Endothelial cell of umbilical vein (primary cell): ENCODE measurements around the gene DMXL1. TPM values are rescaled to one million over a fixed set of nuclear protein-coding genes. Genes with fewer than 3 reads are reported as not detected.

Experiments
- BruUV-seq: library from RNA; stranded (reverse); fragments of 400-500 nt; replicated peaks from 2 replicates; lab custom pipeline; 2021; lab: Mats Ljungman, UMichigan
- CTCF ChIA-PET: fragments of 300-600, 350-600 bp; sonication (Branson Sonifier 250); formaldehyde crosslinking; loops from one replicate; lab custom pipeline; 2021; ENCODE audit warnings: antibody characterized with exemption, inconsistent platforms; lab: Charles Lee
- POLR2A ChIA-PET: fragments of 300-600, 350-600 bp; sonication (Branson Sonifier 250); formaldehyde crosslinking; loops from one replicate; lab custom pipeline; 2021; ENCODE audit warnings: antibody characterized with exemption, inconsistent platforms; lab: Charles Lee
- DNase-seq: peaks from one replicate; pipeline ENCODE4 v3.0.0-alpha.2; 2011; ENCODE audit warnings: low read depth, low spot score
- FAIRE-seq: peaks from 2 replicates; lab custom pipeline; 2011; peaks lifted over from hg19 to GRCh38; lab: Jason Lieb, UNC
- H2AFZ ChIP-seq: 2 replicates; pipeline ENCODE4 v1.6.0; 2012; ENCODE audit warnings: low read depth, low read length, control low read depth, inconsistent platforms
- H3K27ac ChIP-seq: 2 replicates; pipeline ENCODE4 v1.5.1; 2011; ENCODE audit warnings: low read depth, mild to moderate bottlenecking, control low read depth, low read length, moderate library complexity; ENCODE audit not compliant: insufficient read depth
- H3K27me3 ChIP-seq, 2 experiments: 2 replicates each; pipeline versions ENCODE4 v1.6.0 to v1.6.1; 2011; ENCODE audit warnings: low read length in 2 of 2, mixed read lengths in 1 of 2; ENCODE audit not compliant: control insufficient read depth in 2 of 2, insufficient read depth in 2 of 2
- H3K36me3 ChIP-seq, 2 experiments: 2 replicates in 1 of 2; 3 replicates in 1 of 2; pipeline ENCODE4 v1.5.1; 2011; ENCODE audit warnings: low read length in 2 of 2, mild to moderate bottlenecking in 1 of 2, moderate library complexity in 1 of 2; ENCODE audit not compliant: control insufficient read depth in 2 of 2, insufficient read depth in 2 of 2; ENCODE audit errors: extremely low read depth in 1 of 2
- H3K4me1 ChIP-seq: 3 replicates; pipeline ENCODE4 v1.5.1; 2011; ENCODE audit warnings: mild to moderate bottlenecking, low read length; ENCODE audit not compliant: control insufficient read depth, insufficient read depth; ENCODE audit errors: extremely low read depth
- H3K4me2 ChIP-seq: 2 replicates; pipeline ENCODE4 v1.6.1; 2011; ENCODE audit warnings: low read length, control low read depth, mixed read lengths; ENCODE audit not compliant: insufficient read depth
- H3K4me3 ChIP-seq, 3 experiments: fragments of 200-600 bp in 1 of 3; sonication (generic), shearing (Covaris generic) in 1 of 3; replicated peaks in 1 of 3; 2 replicates each; pipeline ENCODE4 v1.5.1; 2011 to 2016; ENCODE audit warnings: control low read depth in 3 of 3, low read length in 3 of 3, mild to moderate bottlenecking in 2 of 3, inconsistent platforms in 1 of 3, low read depth in 1 of 3, moderate library complexity in 1 of 3; ENCODE audit not compliant: insufficient read depth in 1 of 3
- H3K79me2 ChIP-seq: 2 replicates; pipeline ENCODE4 v1.6.0; 2012; ENCODE audit warnings: low read length, inconsistent platforms; ENCODE audit not compliant: control insufficient read depth, insufficient read depth
- H3K9ac ChIP-seq: replicated peaks from 2 replicates; pipeline ENCODE3; 2011; ENCODE audit warnings: low read length, control low read depth; ENCODE audit not compliant: insufficient read depth; ENCODE audit errors: extremely low read depth
- H3K9me1 ChIP-seq: replicated peaks from 3 replicates; pipeline ENCODE4 v1.6.0; 2011; ENCODE audit warnings: mild to moderate bottlenecking, low read length; ENCODE audit not compliant: control insufficient read depth, insufficient read depth; ENCODE audit errors: extremely low read depth
- H3K9me3 ChIP-seq: replicated peaks from 2 replicates; pipeline ENCODE4 v1.5.1; 2012; ENCODE audit warnings: low read length, inconsistent platforms; ENCODE audit not compliant: control insufficient read depth, insufficient read depth
- H4K20me1 ChIP-seq: replicated peaks from 2 replicates; pipeline ENCODE3; 2011; ENCODE audit warnings: mild to moderate bottlenecking, low read length; ENCODE audit not compliant: control insufficient read depth, insufficient read depth; ENCODE audit errors: extremely low read depth
- EZH2 ChIP-seq: IDR thresholded peaks from 2 replicates; pipeline ENCODE4 v1.6.1; 2012; ENCODE audit warnings: borderline replicate concordance, low read depth, mild to moderate bottlenecking, moderate library complexity, low read length, inconsistent platforms; ENCODE audit not compliant: severe bottlenecking
- FOS ChIP-seq: IDR thresholded peaks from 2 replicates; pipeline ENCODE4 v1.6.1; 2011; ENCODE audit warnings: mild to moderate bottlenecking, low read length, moderate library complexity, borderline replicate concordance; ENCODE audit not compliant: insufficient read depth
- GATA2 ChIP-seq: IDR thresholded peaks from 2 replicates; pipeline ENCODE4 v1.7.0; 2011; ENCODE audit warnings: low read depth, mild to moderate bottlenecking, moderate library complexity, mixed read lengths, low read length; ENCODE audit not compliant: insufficient read length, insufficient read depth
- JUN ChIP-seq: IDR thresholded peaks from 2 replicates; pipeline ENCODE4 v1.6.1; 2011; ENCODE audit warnings: borderline replicate concordance, low read depth; ENCODE audit not compliant: insufficient read length, insufficient read depth
- MYC ChIP-seq: IDR thresholded peaks from one replicate; pipeline ENCODE4 v1.6.1; 2011; ENCODE audit warnings: mild to moderate bottlenecking, low read depth, low read length
- POLR2A ChIP-seq: IDR thresholded peaks from 2 replicates; pipeline ENCODE4 v1.6.1; 2012; ENCODE audit warnings: low read depth, mild to moderate bottlenecking, control low read depth, low read length
- POLR2AphosphoS5 ChIP-seq: IDR thresholded peaks from 2 replicates; pipeline ENCODE4 v1.6.1; 2012; ENCODE audit warnings: low read depth, mild to moderate bottlenecking, control low read depth, low read length, moderate library complexity; ENCODE audit not compliant: insufficient read depth
- dilution Hi-C: fragments of 300-500 bp; cut with MboI; formaldehyde crosslinking; loops from one replicate; pipeline ENCODE4 v1.15.0; 2019; ENCODE audit warnings: low sequenced_read_pairs; ENCODE audit not compliant: extremely low pct_ligation_motif_present
- intact Hi-C: fragments of 100-400 bp; cut with micrococcal nuclease; formaldehyde crosslinking; loops from one replicate; pipeline ENCODE4 v1.10.0; 2022
- polyA plus RNA-seq, 4 experiments: library from polyadenylated mRNA; depleted of rRNA in 3 of 4; stranded (reverse) in 3 of 4; unstranded in 1 of 4; fragments of >200 nt; gene quantifications; 2 replicates each; pipeline versions ENCODE4 v1.2.1 to v1.2.3, GENCODE V29; 2011 to 2012; ENCODE audit warnings: missing spikeins in 1 of 4
- total RNA-seq: library from RNA; stranded (reverse); gene quantifications from 2 replicates; pipeline ENCODE4 v1.2.3, GENCODE V29; 2021
- TF ChIP-seq, protein P1 (sequence below), 2 donors: IDR thresholded peaks; 1 replicate in 1 of 2; 2 replicates in 1 of 2; pipeline ENCODE4 v1.5.1; 2011; ENCODE audit warnings: low read length in 2 of 2, mild to moderate bottlenecking in 2 of 2, moderate library complexity in 2 of 2, control low read depth in 1 of 2, inconsistent platforms in 1 of 2, low read depth in 1 of 2; ENCODE audit not compliant: insufficient read depth in 1 of 2; ENCODE audit errors: extremely low read depth in 1 of 2
- TF ChIP-seq, protein P2 (sequence below): IDR thresholded peaks from 2 replicates; pipeline ENCODE4 v1.6.1; 2011; ENCODE audit not compliant: insufficient read depth, insufficient read length

DMXL1 gene
- total and polyA plus RNA-seq, 2 donors (not counting 3 experiments of a cell fraction or from before 2014, with no cell fraction given) = 5.4 to 24.7 TPM

DNA sequence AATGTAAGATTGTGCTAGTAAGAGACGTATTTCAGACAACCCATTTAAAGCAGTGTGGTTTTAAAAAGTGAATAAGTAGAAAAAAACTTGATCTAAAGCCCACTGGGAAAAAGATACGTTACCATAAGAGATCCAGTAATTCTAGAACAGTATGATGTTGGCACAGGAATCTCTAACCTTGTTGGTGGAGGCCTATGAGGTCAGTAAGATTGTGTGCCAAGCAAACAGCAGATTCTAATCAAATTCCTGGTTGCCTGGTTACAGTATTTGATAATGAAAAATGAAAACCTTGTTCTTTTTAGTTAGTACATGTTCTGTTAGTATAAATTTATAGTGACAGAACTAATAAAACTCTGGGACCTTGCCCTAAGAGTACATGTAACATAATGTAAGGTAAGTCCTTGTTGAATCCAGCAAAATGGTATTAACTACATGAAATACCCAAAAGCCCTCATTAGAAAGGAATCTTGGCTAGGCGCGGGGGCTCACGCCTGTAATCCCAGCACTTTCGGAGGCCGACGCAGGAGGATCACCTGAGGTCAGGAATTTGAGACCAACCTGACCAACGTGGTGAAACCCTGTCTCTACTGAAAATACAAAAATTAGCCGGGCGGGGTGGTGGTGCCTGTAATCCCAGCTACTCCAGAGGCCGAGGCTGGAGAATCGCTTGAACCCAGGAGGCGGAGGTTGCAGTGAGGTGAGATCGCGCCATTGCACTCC lies 33.2 kb upstream of the DMXL1 start:
- no peaks in the 10 kb centered on the region for H3K9me3 ChIP-seq
- H2AFZ ChIP-seq = no peak overlapping the region
- intact Hi-C loops = no loop called here
- H3K27me3 ChIP-seq = no peaks in the 10 kb centered on the region
- H3K4me3 ChIP-seq = no peak overlapping the region
- DNase-seq (no peak), FAIRE-seq (no peak)
- H3K4me1 ChIP-seq = no peaks in the 10 kb centered on the region
- no peaks in the 10 kb centered on the region for H3K36me3 ChIP-seq
- dilution Hi-C loops = no loop called here
- H3K9ac ChIP-seq = no peak overlapping the region
- H3K4me2 ChIP-seq = no peak overlapping the region
- TF ChIP-seq, protein P1, sequence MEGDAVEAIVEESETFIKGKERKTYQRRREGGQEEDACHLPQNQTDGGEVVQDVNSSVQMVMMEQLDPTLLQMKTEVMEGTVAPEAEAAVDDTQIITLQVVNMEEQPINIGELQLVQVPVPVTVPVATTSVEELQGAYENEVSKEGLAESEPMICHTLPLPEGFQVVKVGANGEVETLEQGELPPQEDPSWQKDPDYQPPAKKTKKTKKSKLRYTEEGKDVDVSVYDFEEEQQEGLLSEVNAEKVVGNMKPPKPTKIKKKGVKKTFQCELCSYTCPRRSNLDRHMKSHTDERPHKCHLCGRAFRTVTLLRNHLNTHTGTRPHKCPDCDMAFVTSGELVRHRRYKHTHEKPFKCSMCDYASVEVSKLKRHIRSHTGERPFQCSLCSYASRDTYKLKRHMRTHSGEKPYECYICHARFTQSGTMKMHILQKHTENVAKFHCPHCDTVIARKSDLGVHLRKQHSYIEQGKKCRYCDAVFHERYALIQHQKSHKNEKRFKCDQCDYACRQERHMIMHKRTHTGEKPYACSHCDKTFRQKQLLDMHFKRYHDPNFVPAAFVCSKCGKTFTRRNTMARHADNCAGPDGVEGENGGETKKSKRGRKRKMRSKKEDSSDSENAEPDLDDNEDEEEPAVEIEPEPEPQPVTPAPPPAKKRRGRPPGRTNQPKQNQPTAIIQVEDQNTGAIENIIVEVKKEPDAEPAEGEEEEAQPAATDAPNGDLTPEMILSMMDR (IDR thresholded peaks at IDR 0.05; ENCODE audit: extremely low read depth in 1 of 2, insufficient read depth in 1 of 2, low read depth in 1 of 2, low read length in 2 of 2) = no peak
- no peak for TF ChIP-seq POLR2AphosphoS5
- TF ChIP-seq, protein P2, sequence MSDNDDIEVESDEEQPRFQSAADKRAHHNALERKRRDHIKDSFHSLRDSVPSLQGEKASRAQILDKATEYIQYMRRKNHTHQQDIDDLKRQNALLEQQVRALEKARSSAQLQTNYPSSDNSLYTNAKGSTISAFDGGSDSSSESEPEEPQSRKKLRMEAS = no peak
- no peak for TF ChIP-seq GATA2
- TF ChIP-seq POLR2A = no peak
- TF ChIP-seq JUN = no peak
- TF ChIP-seq EZH2 = no peak
- no peak for TF ChIP-seq FOS
- no peak for TF ChIP-seq MYC
- no peaks in the 10 kb centered on the region for H4K20me1 ChIP-seq
- H3K9me1 ChIP-seq = no peaks in the 10 kb centered on the region
- H3K79me2 ChIP-seq = no peaks in the 10 kb centered on the region
- H3K27ac ChIP-seq = no peak overlapping the region
- CTCF ChIA-PET = no interaction called here
- POLR2A ChIA-PET = no interaction called here
- no TSS peak for BruUV-seq
